B cell (primary cell): Measurements from ENCODE around the gene MBIP. TPM values are rescaled to one million over a fixed set of nuclear protein-coding genes. Genes with fewer than 3 reads are reported as not detected.

Experiments
- ATAC-seq: fragments of 200-7000 bp; cut with Tn5 transposase; one replicate; pipeline ENCODE4 v1.10.0; 2021; ENCODE audit warnings: low read depth, mild to moderate bottlenecking, moderate number of reproducible peaks, moderate library complexity
- CTCF ChIA-PET: fragments of 350-600 bp; sonication (Branson Sonifier 250); formaldehyde crosslinking; loops from one replicate; lab custom pipeline; 2021; ENCODE audit warnings: antibody characterized with exemption, inconsistent platforms; lab: Charles Lee
- POLR2A ChIA-PET: fragments of 350-600 bp; sonication (Branson Sonifier 250); formaldehyde crosslinking; loops from one replicate; lab custom pipeline; 2021; ENCODE audit warnings: antibody characterized with exemption; lab: Charles Lee
- DNase-seq: peaks from one replicate; pipeline ENCODE4 v3.0.0; 2013
- H2AFZ ChIP-seq: 2 replicates; pipeline ENCODE4 v1.6.1; 2012; ENCODE audit warnings: mild to moderate bottlenecking, low read depth, low read length; ENCODE audit not compliant: insufficient read depth, poor library complexity, severe bottlenecking
- H3K27ac ChIP-seq, 2 donors: 1 replicate in 1 of 2; 2 replicates in 1 of 2; pipeline ENCODE4 v1.5.1; 2012 to 2013; ENCODE audit warnings: low read length in 2 of 2, mild to moderate bottlenecking in 2 of 2, moderate library complexity in 1 of 2
- H3K27me3 ChIP-seq, 4 experiments: fragments of 200-600 bp in 1 of 4; sonication (generic) in 1 of 4; replicated peaks in 1 of 4; 1 replicate in 2 of 4; 2 replicates in 2 of 4; pipeline versions ENCODE4 v1.6.1 to v1.7.0; 2013 to 2016; ENCODE audit warnings: low read length in 3 of 4, mild to moderate bottlenecking in 2 of 4, mixed read lengths in 1 of 4, moderate library complexity in 1 of 4; ENCODE audit not compliant: insufficient read depth in 4 of 4, control insufficient read depth in 3 of 4; ENCODE audit errors: control extremely low read depth in 1 of 4
- H3K36me3 ChIP-seq, 2 experiments: replicated peaks in 1 of 2; 1 replicate in 1 of 2; 2 replicates in 1 of 2; pipeline versions ENCODE4 v1.6.1 to v1.7.1; 2013; ENCODE audit warnings: low read length in 1 of 2; ENCODE audit not compliant: insufficient read depth in 2 of 2, control insufficient read depth in 1 of 2; ENCODE audit errors: control extremely low read depth in 1 of 2, extremely low read depth in 1 of 2
- H3K4me1 ChIP-seq, 2 donors: fragments of 200-600 bp in 1 of 2; sonication (generic) in 1 of 2; 1 replicate in 1 of 2; 2 replicates in 1 of 2; pipeline versions ENCODE4 v1.5.1 to v1.6.1; 2013 to 2017; ENCODE audit warnings: low read length in 2 of 2; ENCODE audit not compliant: control insufficient read depth in 2 of 2, insufficient read depth in 2 of 2
- H3K4me2 ChIP-seq: replicated peaks from 2 replicates; pipeline ENCODE3; 2012; ENCODE audit warnings: mild to moderate bottlenecking, low read depth, low read length; ENCODE audit not compliant: poor library complexity, severe bottlenecking
- H3K4me3 ChIP-seq, 5 experiments: fragments of 200-600 bp in 1 of 5; sonication (generic) in 1 of 5; 1 replicate in 3 of 5; 2 replicates in 2 of 5; pipeline versions ENCODE4 v1.5.1 to v1.7.0; 2011 to 2016; ENCODE audit warnings: low read length in 4 of 5, mild to moderate bottlenecking in 4 of 5, low read depth in 2 of 5, control low read depth in 1 of 5, moderate library complexity in 1 of 5; ENCODE audit not compliant: insufficient read depth in 1 of 5; ENCODE audit errors: control extremely low read depth in 1 of 5, extremely low read depth in 1 of 5
- H3K79me2 ChIP-seq: fragments of 200-600 bp; sonication (generic); one replicate; pipeline ENCODE4 v1.6.0; 2016; ENCODE audit warnings: low read length; ENCODE audit not compliant: control insufficient read depth, insufficient read depth
- H3K9ac ChIP-seq: fragments of 200-600 bp; sonication (generic); 2 replicates; pipeline ENCODE4 v1.6.1; 2017; ENCODE audit warnings: mild to moderate bottlenecking, low read length, moderate library complexity
- H3K9me3 ChIP-seq, 3 donors: one replicate each; pipeline versions ENCODE4 v1.6.1 to v1.7.1; 2013; ENCODE audit warnings: low read length in 2 of 3; ENCODE audit not compliant: control insufficient read depth in 2 of 3, insufficient read depth in 1 of 3; ENCODE audit errors: control extremely low read depth in 1 of 3
- H4K20me1 ChIP-seq: 2 replicates; pipeline ENCODE4 v1.6.0; 2012; ENCODE audit warnings: mild to moderate bottlenecking, low read length; ENCODE audit not compliant: insufficient read depth, control insufficient read depth, poor library complexity, severe bottlenecking
- H3K27ac Mint-ChIP-seq: one replicate; pipeline ENCODE4 v1.8.0; 2021; ENCODE audit warnings: mixed read lengths
- H3K27me3 Mint-ChIP-seq: one replicate; pipeline ENCODE4 v1.8.0; 2021; ENCODE audit warnings: mixed read lengths
- H3K4me1 Mint-ChIP-seq: one replicate; pipeline ENCODE4 v1.8.0; 2021; ENCODE audit warnings: mixed read lengths
- H3K4me3 Mint-ChIP-seq: one replicate; pipeline ENCODE4 v1.8.0; 2021; ENCODE audit warnings: mixed read lengths
- H3K9me3 Mint-ChIP-seq: one replicate; pipeline ENCODE4 v1.8.0; 2022; ENCODE audit warnings: mixed read lengths; ENCODE audit not compliant: insufficient read depth
- EZH2 ChIP-seq: IDR thresholded peaks from 2 replicates; pipeline ENCODE4 v1.6.1; 2012; ENCODE audit warnings: borderline replicate concordance, low read depth, mild to moderate bottlenecking, moderate library complexity, low read length; ENCODE audit not compliant: insufficient read depth, poor library complexity, severe bottlenecking
- WGBS: methylation state at CpG from one replicate; pipeline ENCODE4 v1.1.5; 2013; ENCODE audit warnings: missing lambda C conversion rate; ENCODE audit not compliant: insufficient coverage; 5-methylcytosine and 5-hydroxymethylcytosine counted together
- intact Hi-C: fragments of 100-400 bp; cut with micrococcal nuclease; formaldehyde crosslinking; loops from one replicate; pipeline ENCODE4 v1.10.0; 2022
- polyA plus RNA-seq: library from polyadenylated mRNA; depleted of rRNA; stranded (reverse); fragments of >200 nt; gene quantifications from 2 replicates; pipeline ENCODE4 v1.2.3, GENCODE V29; 2012
- total RNA-seq, 2 donors: library from RNA; stranded (reverse); fragments of 120-200 nt in 1 of 2; gene quantifications; 1 replicate in 1 of 2; 2 replicates in 1 of 2; pipeline versions ENCODE4 v1.2.3 to v1.2.4, GENCODE V29; 2013 to 2022
- TF ChIP-seq, protein P1 (sequence below): fragments of 200-600 bp; IDR thresholded peaks from one replicate; pipeline ENCODE4 v1.8.0; 2022; ENCODE audit warnings: antibody characterized with exemption, mild to moderate bottlenecking

The MBIP gene
- total and polyA plus RNA-seq, 2 donors (not counting 1 experiment from before 2014, with no cell fraction given) = 9.3 to 20.8 TPM

DNA sequence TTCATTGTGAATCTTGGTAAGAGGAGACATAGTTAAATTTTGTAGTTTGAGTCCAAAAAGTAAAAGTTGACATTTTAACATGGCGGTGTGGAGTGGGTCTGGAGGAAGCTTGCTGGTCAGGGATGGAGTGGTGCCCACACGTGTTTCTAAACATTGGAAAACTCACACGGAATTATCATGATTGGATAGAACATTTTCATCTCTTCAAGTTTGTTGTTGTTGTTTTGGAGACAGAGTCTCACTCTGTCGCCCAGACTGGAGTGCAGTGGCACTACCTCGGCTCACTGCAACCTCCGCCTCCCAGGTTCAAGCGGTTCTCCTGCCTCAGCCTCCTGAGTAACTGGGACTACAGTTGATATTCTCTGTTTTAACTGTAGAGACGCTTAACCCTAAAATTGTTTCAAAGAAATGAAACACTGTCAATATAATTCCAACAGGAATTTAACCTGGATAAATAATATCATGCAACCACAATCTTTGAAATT lies 502 bp upstream of the MBIP start:
- H3K27me3 ChIP-seq = peaks cover 0 to 7% (median 0%) of the 10 kb centered on the region in 4 experiments
- ChIA-PET CTCF (no interaction called here), POLR2A (no interaction called here)
- 94% methylated on average over 4 of the region's 8 CpGs for WGBS
- peaks cover 18% of the 10 kb centered on the region for H3K27me3 Mint-ChIP-seq
- intact Hi-C loops = loop anchor here (5.0 kb wide), 2 partner anchors 494 to 1274 kb away; partner anchors contain the start of genes BRMS1L and FAM177A1
- H3K4me1 Mint-ChIP-seq = peaks cover 16% of the 10 kb centered on the region
- H3K27ac ChIP-seq = peak overlapping the region in 1 of 2 donors; percentile 30
- peak overlapping the region; percentile 87 for H2AFZ ChIP-seq
- DNase-seq (no peak), ATAC-seq (no peak)
- H3K9ac ChIP-seq = peak overlapping the region; percentile 89
- H3K36me3 ChIP-seq = no peaks in the 10 kb centered on the region
- H3K27ac Mint-ChIP-seq = peak overlapping the region; percentile 90
- peaks cover 3% of the 10 kb centered on the region for H3K9me3 Mint-ChIP-seq
- no peaks in the 10 kb centered on the region for H4K20me1 ChIP-seq
- peak overlapping the region; percentile 99 for H3K4me3 Mint-ChIP-seq
- no peak for TF ChIP-seq EZH2
- TF ChIP-seq, protein P1, sequence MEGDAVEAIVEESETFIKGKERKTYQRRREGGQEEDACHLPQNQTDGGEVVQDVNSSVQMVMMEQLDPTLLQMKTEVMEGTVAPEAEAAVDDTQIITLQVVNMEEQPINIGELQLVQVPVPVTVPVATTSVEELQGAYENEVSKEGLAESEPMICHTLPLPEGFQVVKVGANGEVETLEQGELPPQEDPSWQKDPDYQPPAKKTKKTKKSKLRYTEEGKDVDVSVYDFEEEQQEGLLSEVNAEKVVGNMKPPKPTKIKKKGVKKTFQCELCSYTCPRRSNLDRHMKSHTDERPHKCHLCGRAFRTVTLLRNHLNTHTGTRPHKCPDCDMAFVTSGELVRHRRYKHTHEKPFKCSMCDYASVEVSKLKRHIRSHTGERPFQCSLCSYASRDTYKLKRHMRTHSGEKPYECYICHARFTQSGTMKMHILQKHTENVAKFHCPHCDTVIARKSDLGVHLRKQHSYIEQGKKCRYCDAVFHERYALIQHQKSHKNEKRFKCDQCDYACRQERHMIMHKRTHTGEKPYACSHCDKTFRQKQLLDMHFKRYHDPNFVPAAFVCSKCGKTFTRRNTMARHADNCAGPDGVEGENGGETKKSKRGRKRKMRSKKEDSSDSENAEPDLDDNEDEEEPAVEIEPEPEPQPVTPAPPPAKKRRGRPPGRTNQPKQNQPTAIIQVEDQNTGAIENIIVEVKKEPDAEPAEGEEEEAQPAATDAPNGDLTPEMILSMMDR = no peak
- H3K4me2 ChIP-seq = peak overlapping the region; percentile 74
- H3K9me3 ChIP-seq = no peaks in the 10 kb centered on the region
- peaks cover 5% of the 10 kb centered on the region in 2 donors for H3K4me1 ChIP-seq
- H3K79me2 ChIP-seq = peaks cover 23% of the 10 kb centered on the region
- H3K4me3 ChIP-seq = peak overlapping the region; percentile 70 to 92 (median 84)

DNA sequence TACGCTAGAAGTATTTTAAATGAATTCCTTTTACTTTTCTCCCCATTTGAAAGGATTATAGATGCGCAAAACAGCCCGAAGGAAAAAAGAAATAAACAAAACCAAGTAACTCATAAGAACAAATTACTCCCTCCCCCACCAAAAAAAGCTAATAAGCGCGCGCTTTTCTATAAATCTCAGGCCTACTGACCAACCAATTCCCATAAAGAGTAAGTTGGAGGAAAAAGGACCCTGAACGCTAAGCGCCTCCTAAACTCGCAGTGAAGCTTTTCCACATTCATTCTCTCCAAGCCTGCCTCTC lies 588 bp downstream of the MBIP start:
- DNase-seq (no peak), ATAC-seq (no peak)
- H3K4me3 ChIP-seq = peak overlapping the region; percentile 70 to 92 (median 84)
- CTCF ChIA-PET = no interaction called here
- peaks cover 3% of the 10 kb centered on the region for H3K9me3 Mint-ChIP-seq
- H3K27me3 Mint-ChIP-seq = peaks cover 14% of the 10 kb centered on the region
- H3K9ac ChIP-seq = peak overlapping the region; percentile 89
- peaks cover 5% of the 10 kb centered on the region in 2 donors for H3K4me1 ChIP-seq
- intact Hi-C loops = loop anchor here (5.0 kb wide), 2 partner anchors 493 to 1273 kb away; partner anchors contain the start of genes BRMS1L and FAM177A1
- H3K4me1 Mint-ChIP-seq = peaks cover 18% of the 10 kb centered on the region
- H3K27me3 ChIP-seq = peaks cover 0 to 3% (median 0%) of the 10 kb centered on the region in 4 experiments
- H3K4me3 Mint-ChIP-seq = peak overlapping the region; percentile 99
- H2AFZ ChIP-seq = peak overlapping the region; percentile 87
- peak overlapping the region; percentile 30 to 75 for H3K27ac ChIP-seq
- peak overlapping the region; percentile 90 for H3K27ac Mint-ChIP-seq
- no peaks in the 10 kb centered on the region for H3K9me3 ChIP-seq
- H3K79me2 ChIP-seq = peaks cover 23% of the 10 kb centered on the region
- no peaks in the 10 kb centered on the region for H4K20me1 ChIP-seq
- POLR2A ChIA-PET = interaction anchor here (0.6 kb wide), 1 partner anchor 1274 kb away, joined by 6 read pairs; the partner anchor contains the start of gene FAM177A1
- peak overlapping the region; percentile 74 for H3K4me2 ChIP-seq
- no peaks in the 10 kb centered on the region for H3K36me3 ChIP-seq
- TF ChIP-seq, protein P1 = no peak
- TF ChIP-seq EZH2 = no peak
- WGBS = 6% methylated on average over 3 of the region's 9 CpGs
